Neural progenitor cell (in vitro differentiated cells): ENCODE results near the gene TECTA.

Experiments
- CTCF ChIP-seq: fragments of 200-600 bp; sonication (generic); IDR thresholded peaks from 2 replicates; pipeline ENCODE4 v1.5.1; 2017; ENCODE audit warnings: antibody characterized with exemption, mild to moderate bottlenecking
- EZH2 ChIP-seq: fragments of 200-600 bp; sonication (generic); IDR thresholded peaks from 2 replicates; pipeline ENCODE4 v1.6.1; 2017; ENCODE audit warnings: antibody characterized with exemption, mild to moderate bottlenecking, moderate library complexity
- EZH2phosphoT487 ChIP-seq: fragments of 200-600 bp; sonication (generic); IDR thresholded peaks from 2 replicates; pipeline ENCODE4 v1.6.1; 2017; ENCODE audit warnings: antibody characterized with exemption

DNA sequence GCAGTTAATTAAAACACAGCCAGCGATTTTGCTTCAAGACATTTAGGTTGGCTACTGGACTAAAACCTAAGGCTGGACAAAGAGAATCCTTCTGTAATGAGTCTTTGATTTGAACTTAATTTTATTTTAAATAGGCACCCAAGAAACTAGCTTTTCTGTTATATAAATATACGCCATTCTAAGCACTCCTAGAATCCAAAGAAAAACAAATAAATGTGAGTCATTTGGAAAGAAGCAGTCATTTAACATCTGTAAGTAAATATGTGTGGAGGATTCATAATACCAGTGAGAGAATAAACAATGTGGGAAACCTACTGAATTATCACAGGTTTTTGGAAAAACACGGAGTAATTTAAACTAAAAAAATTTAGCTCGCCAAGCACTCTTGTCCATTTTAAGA, 1.2 kb upstream of the TECTA start:
- TF ChIP-seq CTCF (no peak), EZH2phosphoT487 (no peak), EZH2 (no peak)
